ENCODE results near the gene RAC3.
"Not testable (repeated sequence)": the region's sequence is repeated elsewhere in the genome, so short reads cannot be mapped to it uniquely, and the experiment has no call there.

The RAC3 gene

GRCh38 chr17:82025401-82026107 lies 5.9 kb upstream of the RAC3 start:
- DNase-seq: no peak

GRCh38 chr17:82028246-82028645 lies 3.2 kb upstream of the RAC3 start:
- no peak for DNase-seq

GRCh38 chr17:82028966-82029365 lies 2.5 kb upstream of the RAC3 start:
- no peak for DNase-seq

GRCh38 chr17:82029391-82029790 lies 2.1 kb upstream of the RAC3 start:
- no peak for DNase-seq

DNA sequence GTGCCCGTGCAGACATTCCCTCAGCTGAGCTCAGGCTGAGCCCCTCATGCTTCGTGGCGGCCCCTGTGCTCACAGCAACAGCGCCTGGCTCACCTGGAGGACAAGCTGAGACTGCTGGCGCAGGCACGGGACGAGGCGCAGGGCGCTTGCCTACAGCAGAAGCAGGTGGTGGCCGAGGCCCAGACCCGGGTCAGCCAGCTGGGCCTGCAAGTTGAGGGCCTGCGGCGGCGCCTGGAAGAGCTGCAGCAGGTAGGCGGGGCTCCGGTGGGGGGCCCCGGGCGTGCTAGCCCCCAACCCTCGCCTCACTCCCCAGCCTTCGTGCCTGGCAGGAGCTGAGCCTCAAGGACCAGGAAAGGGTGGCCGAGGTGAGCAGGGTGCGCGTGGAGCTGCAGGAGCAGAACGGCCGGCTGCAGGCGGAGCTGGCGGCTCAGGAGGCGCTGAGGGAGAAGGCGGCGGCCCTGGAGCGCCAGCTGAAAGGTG lies 1.4 kb upstream of the RAC3 start:
- DNase-seq: no peak

- DNase-seq: peak; percentile 77 to 81
These were observed 792 bp upstream of the RAC3 start for GRCh38 chr17:82030470-82031302.

DNA sequence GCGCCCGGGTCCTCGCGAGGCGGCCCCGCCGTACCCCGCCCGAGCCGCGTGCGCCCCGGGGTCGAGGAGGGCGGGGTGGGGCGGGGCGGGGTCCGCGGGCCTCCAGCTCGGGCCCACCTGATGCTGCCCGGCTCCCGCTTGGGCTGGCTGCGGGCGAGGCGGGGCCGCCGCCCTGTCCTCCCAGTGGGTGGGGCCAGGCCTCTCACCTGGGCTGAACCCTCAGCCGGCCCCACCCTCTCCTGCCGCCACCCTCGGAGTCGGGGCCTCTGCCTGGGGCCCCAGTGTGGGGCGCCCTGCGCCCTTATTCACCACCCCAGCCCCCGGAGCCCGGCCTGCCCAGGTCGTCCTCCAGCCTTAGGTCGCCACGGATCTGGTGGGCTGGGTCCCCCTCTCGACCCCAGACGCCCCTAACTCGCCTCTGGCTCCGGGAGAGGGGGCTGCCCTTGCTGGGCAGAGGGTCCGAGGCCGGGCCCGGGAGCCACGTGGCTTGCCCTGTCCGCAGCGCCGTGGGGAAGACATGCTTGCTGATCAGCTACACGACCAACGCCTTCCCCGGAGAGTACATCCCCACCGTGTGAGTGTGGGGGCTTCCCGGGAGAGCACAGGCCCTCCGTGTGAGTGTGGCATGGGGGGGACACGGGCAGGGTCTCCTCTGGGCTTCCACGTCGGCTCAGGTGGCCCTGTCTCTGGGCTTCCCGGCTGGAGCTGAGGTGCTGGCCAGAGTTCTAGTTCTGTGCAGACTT lies 578 bp downstream of the RAC3 start:
- no peak for DNase-seq

GRCh38 chr17:82033359-82034085 lies 2.0 kb downstream of the RAC3 start:
- no peak for DNase-seq

GRCh38 chr17:82034371-82035011 lies 3.0 kb downstream of the RAC3 start:
- no peak for DNase-seq

DNA sequence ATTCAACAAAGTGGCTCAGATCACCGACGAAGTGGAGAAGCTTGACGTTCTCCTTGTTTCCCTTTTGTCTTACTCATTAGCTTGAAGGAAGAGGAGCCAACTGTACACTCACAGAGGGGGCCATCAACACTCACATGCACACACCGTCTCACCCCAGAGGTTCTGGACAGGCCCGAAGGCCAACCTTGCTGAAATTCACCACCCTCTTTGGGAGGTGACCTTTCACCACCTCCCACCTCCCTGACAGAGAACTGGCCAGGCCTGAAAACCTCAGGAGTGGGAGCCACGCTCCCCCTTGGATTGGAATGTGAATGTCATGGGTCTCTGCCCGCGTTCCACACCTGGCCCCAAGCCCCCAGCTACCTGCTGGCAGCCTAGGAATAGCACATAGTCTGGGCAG lies 4.0 kb downstream of the RAC3 start:
- no peak for DNase-seq

DNA sequence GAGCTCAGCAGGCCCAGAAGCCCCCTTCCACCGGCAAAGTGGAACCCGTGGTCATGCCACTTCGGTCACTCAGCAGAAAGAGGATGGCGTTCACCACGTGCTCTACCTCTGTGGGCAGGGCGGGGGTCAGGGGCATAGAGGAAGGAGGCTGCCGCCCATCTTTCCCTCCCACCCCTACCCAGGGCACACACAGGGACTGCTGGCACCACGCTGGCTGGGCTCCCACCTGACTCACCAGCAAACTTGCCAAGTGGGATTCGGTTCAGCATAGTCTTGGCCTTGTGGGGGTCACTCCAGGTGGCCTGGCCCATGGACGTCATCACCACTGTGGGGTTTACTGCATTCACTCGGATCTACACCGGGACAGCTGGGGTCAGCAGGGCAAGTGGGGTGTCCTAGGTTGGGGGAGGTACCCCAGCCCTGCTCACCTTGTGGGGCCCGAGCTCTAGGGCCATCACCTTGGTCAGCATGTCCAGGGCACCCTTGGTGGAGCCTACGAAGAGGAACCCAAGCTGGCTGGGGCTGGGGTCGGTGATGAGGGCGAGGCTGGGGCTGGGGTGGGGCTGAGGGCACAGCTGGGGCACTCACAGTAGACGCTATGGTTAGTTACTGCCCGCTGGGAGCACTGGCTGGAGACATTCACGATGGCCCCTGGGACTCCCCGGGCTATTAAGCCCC lies 4.6 kb downstream of the RAC3 start:
- DNase-seq: no peak

DNA sequence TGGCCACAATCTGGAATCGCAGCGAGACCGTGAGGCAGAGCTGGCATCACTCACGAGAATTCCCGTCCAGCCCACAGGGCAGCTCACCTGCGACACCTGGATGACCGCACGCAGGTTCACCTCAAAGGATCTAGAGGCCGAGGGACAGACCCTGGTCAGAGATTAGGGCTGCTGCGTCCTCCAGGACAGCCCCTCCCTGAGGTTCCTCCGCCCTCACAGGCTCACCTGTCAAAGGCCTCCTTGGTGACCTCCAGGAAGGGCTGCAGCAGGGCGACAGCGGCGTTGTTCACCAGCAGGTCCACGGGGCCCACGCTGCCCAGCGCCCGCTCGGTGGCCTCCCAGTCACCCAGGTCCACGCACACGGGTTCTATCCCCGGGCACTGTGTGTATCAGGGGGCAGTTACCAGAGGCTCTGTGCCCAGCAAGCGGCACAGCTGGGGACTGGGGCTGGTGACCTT lies 5.2 kb downstream of the RAC3 start:
- no peak for DNase-seq

DNA sequence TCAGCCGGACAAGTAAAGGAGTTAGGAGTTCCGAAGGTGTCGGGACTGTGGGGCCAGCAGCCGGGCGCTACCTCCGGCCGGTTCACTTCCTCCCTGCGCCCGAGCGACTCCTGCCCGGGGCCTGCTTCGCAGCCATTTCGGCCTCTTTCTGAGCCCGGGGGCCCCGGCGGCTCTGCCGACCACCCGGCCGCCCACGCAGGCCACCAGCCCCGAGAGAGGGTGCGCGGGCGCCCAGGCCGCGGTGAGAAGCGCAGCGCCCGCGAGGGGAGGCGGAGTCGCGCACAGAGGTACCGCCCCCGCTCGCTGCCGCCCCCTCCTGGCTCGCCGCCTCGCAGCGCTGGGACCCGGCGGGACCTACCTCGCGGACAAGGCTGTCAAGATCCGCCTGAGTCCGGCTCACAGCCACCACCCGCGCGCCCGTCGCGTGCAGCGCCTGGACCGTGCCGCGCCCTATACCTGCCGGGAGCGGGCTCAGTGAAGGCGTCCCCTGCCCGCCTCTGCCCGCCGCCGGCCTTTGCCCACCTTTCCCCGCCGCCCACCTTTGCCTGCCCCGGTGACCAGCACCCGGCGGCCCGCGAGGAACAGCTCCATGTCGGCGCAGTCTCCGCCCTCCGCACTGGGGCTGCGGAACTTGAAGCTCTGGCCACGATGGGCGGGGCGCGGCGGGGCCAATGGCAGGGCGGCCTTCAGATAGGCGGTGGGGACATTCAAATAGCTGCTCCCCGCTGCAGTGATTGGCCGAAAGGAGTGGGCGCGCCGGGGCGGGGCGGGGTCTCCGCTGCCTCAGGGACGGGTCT lies 5.8 kb downstream of the RAC3 start, which contains the start of gene DCXR:
Gene DCXR (minus strand): TSS at position 606 of the 797 bp plus-strand sequence. CDS start 15 bp downstream, at position 591.
- DNase-seq: peak; percentile 92 to 94

DNA sequence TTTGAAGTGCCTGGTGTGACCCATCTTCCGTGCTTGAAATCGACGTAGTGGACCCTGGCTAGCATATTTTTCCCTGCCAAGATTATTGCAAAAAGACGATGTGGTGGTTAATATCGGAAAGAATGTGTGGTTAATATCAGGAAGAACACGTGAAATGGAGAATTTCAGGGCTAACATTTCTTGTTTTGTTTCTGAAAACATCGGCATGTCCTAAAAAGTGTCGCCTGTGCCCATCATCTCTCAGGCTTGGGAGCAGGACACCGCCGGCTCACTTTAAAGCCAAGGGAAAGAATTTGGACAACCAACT lies 6.4 kb downstream of the RAC3 start:
- DNase-seq: no peak

DNA sequence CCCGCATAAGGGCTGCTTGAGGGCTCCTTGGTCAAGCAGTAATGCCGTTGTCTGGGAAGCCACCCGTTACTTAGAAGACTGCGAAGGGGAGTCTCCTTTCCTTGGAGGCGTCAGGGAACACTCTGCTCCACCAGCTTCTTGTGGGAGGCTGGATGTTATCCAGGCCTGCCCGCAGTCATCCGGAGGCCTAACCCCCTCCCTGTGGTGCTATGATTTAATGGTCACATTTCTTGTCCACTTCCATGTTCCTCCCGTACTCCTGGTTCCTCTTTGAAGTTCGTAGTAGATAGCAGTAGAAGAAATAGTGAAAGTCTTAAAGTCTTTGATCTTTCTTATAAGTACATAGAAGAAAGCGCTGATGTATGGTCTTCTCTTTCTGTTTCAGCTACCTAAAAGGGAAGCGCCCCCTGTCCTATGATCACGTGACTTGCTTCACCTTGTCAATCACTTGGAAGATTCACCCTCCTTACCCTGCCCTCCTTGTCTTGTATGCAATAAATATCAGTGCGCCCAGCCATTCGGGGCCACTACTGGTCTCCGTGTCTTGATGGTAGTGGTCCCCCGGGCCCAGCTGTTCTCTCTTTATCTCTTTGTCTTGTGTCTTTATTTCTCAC lies 7.4 kb downstream of the RAC3 start:
- DNase-seq: not testable (repeated sequence)

- no peak for DNase-seq
These were observed 8.3 kb downstream of the RAC3 start for GRCh38 chr17:82039695-82040299.

DNA sequence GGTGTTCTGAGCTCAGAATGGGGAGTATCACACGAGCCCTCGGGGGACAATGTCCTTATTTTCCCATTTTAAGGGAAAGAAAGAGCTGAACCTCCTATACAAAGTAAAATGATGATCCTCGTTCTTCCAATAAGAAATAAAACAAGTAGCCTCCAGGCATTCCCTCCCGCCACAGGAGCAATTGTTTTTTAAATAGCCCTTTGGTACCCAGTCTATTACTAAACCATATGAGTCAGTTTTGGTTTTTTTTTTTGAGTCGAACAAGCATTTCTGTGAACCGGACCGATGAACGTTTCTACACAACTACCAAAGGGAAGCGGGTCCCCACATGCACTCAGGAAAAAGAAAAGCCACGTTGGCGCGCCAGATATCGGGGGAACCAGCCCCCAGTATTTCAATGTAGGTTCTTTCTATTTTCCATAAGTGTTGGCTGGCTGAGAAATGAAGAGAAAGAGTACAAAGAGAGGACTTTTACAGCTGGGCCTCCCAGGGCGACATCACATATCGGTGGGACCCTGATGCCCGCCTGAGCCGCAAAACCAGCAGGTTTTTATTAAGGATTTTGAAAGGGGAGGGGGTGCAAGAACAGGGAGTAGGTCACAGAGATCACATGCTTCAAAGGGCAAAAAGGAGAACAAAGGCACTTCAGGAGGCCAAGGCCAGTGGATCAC lies 9.8 kb downstream of the RAC3 start:
- DNase-seq: no peak

GRCh38 chr17:82042649-82043048 lies 11.2 kb downstream of the RAC3 start:
- DNase-seq: no peak

DNA sequence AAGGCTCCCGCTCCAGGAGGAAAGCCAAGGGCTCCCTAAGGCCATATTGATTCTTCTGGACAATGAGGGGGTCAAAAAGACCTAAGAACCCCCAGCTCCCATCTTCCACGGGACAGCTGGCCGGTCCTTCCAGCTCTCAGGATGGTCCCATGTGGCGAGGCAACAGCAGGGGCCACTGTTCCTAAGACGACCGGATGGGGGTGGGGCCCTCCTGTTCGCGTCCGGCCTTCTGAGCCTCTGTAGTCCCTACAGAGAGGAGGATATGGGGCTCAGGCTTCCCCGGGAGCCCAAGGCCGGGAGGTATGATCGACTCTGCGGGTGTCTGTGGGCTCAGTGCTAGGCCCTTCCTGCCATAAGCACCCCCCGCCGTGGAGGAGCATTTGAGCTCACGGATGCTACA lies 12.0 kb downstream of the RAC3 start:
- DNase-seq: no peak

Measured in stimulated activated CD4-positive, alpha-beta T cell treated with anti-CD3 and anti-CD28 coated beads, Interleukin-2, amount 100 ng/mL, for 48 hours (primary cell).